Lower leg skin (tissue), 4 donors: ENCODE measurements around the gene WWOX. TPM values are rescaled to one million over a fixed set of nuclear protein-coding genes. Genes with fewer than 3 reads are reported as not detected.

Experiments
- DNase-seq, 2 donors: peaks; one replicate each; pipeline ENCODE4 v3.0.0-alpha.2; 2019; ENCODE audit warnings: low spot score in 2 of 2
- H3K4me3 ChIP-seq: fragments of 200-600 bp; sonication (generic); 2 replicates; pipeline ENCODE4 v1.5.1; 2017; ENCODE audit warnings: mild to moderate bottlenecking, low read depth; ENCODE audit not compliant: poor library complexity, severe bottlenecking
- POLR2A ChIP-seq, 2 donors: fragments of 450-650 bp; IDR thresholded peaks; one replicate each; pipeline ENCODE4 v1.6.1; 2016 to 2017; ENCODE audit warnings: antibody characterized with exemption in 2 of 2, mild to moderate bottlenecking in 1 of 2, moderate library complexity in 1 of 2
- WGBS, 2 donors: methylation state at CpG; one replicate each; pipeline ENCODE4 v1.1.5; 2018; 5-methylcytosine and 5-hydroxymethylcytosine counted together
- intact Hi-C: fragments of 100-400 bp; cut with DNase I; formaldehyde crosslinking; loops from one replicate; pipeline ENCODE4 v1.15.0; 2023; ENCODE audit warnings: low total_unique reads
- total RNA-seq, 4 donors: library from RNA; depleted of rRNA; stranded (reverse); fragments of >200 nt; gene quantifications; one replicate each; pipeline ENCODE4 v1.1.0, GENCODE V29; 2016
- TF ChIP-seq, protein P1 (sequence below), 3 donors: fragments of 450-650 bp; IDR thresholded peaks; one replicate each; pipeline ENCODE4 v1.5.1; 2016; ENCODE audit warnings: antibody characterized with exemption in 3 of 3, mild to moderate bottlenecking in 3 of 3, moderate library complexity in 2 of 3

Gene WWOX
- total RNA-seq, 4 donors from 2014 or later: 21.0 to 82.7 (median 36.1) TPM

DNA sequence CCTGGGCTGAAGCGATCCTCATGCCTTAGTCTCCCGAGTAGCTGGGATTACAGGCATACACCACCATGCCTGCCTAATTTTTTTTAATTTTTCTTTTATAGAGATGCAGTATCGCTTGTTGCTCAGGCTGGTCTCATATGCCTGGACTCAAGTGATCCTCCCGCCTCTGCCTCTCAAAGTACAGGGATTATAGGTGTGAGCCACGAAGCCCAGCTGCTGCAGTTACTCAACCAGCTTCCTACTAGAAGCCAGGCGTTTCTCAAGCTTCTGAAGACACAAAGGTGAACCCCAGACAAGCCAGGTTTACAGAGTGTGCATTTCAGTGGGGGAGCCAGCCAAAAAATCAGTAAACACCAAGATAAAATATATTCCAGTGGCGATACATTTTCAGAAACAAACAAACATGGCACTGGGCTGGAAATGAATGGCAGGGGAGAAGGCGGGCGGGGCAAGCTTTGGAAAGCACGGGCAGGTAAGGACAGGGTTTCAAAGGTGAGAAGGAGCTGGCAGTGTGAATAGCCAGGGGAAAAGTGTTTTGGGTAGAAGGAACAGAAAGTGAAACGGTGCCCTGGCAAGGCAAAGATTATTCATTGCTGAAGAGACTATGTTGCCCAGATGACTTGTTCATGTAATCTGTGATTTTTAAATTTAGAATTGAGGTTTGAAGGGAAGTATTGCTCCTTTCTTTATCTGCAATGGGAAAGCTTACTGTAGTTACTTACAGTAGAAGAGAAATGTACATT is 471.1 kb downstream of the WWOX start:
- intact Hi-C loops: no loop called here
- TF ChIP-seq, protein P1, sequence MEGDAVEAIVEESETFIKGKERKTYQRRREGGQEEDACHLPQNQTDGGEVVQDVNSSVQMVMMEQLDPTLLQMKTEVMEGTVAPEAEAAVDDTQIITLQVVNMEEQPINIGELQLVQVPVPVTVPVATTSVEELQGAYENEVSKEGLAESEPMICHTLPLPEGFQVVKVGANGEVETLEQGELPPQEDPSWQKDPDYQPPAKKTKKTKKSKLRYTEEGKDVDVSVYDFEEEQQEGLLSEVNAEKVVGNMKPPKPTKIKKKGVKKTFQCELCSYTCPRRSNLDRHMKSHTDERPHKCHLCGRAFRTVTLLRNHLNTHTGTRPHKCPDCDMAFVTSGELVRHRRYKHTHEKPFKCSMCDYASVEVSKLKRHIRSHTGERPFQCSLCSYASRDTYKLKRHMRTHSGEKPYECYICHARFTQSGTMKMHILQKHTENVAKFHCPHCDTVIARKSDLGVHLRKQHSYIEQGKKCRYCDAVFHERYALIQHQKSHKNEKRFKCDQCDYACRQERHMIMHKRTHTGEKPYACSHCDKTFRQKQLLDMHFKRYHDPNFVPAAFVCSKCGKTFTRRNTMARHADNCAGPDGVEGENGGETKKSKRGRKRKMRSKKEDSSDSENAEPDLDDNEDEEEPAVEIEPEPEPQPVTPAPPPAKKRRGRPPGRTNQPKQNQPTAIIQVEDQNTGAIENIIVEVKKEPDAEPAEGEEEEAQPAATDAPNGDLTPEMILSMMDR (IDR thresholded peaks at IDR 0.05): no peak
- TF ChIP-seq POLR2A (IDR thresholded peaks at IDR 0.05): no peak
- H3K4me3 ChIP-seq: no peak overlapping the region
- DNase-seq: no peak
- 64 to 79% methylated on average over 11 of the region's 11 CpGs for WGBS, 2 donors

DNA sequence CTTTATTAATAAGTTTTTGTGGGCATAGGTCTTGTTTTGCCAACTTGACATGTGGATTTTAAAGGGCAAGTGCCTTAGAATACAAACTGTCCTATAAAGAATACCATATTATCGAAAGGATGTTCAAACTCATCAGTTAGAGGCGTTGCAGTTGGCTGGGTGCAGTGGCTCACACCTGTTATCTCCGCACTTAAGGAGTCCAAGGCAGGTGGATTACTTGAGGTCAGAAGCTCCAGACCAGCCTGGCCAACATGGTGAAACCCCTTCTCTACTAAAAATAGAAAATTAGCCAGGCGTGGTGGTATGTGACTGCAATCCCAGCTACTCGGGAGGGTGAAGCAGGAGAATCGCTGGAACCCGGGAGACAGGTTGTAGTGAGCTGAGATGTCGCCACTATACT is 472.0 kb downstream of the WWOX start:
- 94 to 98% methylated on average over 8 of the region's 8 CpGs for WGBS, 2 donors
- TF ChIP-seq POLR2A (IDR thresholded peaks at IDR 0.05): no peak
- TF ChIP-seq, protein P1 (IDR thresholded peaks at IDR 0.05): no peak
- no peak for DNase-seq
- H3K4me3 ChIP-seq: no peak overlapping the region
- intact Hi-C loops: no loop called here

DNA sequence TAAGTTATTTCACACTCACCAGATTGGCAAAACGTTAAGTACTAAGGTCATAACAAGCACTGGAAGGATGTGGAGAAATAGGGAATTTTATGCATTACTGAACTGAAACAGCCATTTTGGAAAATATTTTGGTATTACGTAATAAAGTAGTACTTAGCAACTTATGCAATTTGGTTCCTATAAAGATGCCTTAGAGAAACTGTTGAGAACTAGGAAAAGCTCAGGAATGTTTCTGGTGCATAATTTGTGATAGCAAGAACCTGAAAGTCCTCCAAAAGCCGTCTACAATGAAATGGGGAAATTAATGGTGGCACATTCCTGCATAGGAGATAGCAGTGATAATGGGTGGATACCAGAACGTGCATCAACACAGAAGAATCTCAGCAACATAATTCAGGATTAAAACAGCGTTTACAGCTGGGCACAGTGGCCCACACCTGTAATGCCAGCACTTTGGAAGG is 472.5 kb downstream of the WWOX start:
- no peak overlapping the region for H3K4me3 ChIP-seq
- DNase-seq: no peak
- intact Hi-C loops: no loop called here
- no peak for TF ChIP-seq POLR2A (IDR thresholded peaks at IDR 0.05)
- TF ChIP-seq, protein P1 (IDR thresholded peaks at IDR 0.05): no peak
- WGBS, 2 donors: 55 to 70% methylated on average over 5 of the region's 5 CpGs

DNA sequence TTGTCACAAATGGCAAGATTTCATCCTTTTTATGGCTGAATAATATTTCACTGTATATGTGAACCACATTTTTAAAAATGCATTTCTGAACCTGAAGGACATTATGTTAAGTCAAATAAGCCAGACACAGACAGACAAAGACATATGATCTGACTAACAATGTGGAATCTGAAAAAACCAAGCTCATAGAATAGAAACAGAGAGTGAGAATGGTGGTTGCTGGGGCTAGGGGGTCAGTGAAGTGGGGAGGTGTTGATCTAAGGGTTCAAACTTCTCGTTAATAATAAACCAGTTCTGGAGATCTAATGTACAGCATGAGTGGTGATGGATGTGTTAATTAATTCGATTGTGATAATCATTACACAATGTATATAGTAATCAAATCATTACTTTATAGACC is 475.1 kb downstream of the WWOX start:
- no peak for TF ChIP-seq POLR2A (IDR thresholded peaks at IDR 0.05)
- TF ChIP-seq, protein P1 (IDR thresholded peaks at IDR 0.05): no peak
- no peak overlapping the region for H3K4me3 ChIP-seq
- WGBS, 2 donors: 95 to 97% methylated on average over 2 of the region's 2 CpGs
- intact Hi-C loops: no loop called here
- no peak for DNase-seq

DNA sequence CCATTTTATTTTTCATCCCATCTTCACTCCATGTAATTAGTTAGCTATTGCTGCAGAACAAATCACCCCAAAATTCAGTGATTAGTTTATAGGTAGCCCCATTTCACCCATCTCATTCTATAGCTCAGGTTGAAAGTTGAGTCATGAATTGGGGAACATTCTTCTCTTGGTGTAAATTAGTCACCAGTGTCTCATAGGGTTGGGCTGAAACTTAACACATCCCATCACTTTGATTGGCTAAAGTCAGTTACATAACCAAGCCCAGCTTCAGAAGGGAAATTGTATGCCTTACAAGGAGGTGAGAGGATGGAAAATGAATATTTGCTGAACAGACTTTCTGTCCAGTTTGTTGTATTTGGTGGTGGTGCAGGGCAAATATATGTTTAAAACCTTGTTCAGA is 477.5 kb downstream of the WWOX start:
- no peak for TF ChIP-seq POLR2A (IDR thresholded peaks at IDR 0.05)
- TF ChIP-seq, protein P1 (IDR thresholded peaks at IDR 0.05): no peak
- no peak overlapping the region for H3K4me3 ChIP-seq
- DNase-seq: no peak
- intact Hi-C loops: no loop called here

DNA sequence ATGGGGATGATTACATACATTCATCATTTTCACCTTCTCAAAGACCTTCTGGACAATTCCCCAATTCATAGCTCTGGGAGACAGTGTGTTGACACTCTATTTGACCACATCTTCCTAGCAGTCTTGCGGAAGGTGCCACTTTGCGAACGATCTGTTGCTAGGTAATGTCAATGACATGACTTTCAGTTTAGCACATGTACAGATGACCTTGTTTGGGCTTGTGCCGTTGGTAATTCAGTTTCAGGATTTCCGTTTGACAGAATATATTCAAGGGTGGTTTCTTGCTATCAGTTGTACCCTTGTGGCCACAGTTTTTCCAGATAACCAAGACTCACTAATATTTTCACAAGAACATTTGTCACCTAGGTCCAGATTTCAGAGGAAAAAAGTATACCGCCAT is 478.2 kb downstream of the WWOX start:
- TF ChIP-seq, protein P1 (IDR thresholded peaks at IDR 0.05): no peak
- no peak for TF ChIP-seq POLR2A (IDR thresholded peaks at IDR 0.05)
- H3K4me3 ChIP-seq: no peak overlapping the region
- intact Hi-C loops: no loop called here
- 87 to 88% methylated on average over 6 of the region's 6 CpGs for WGBS, 2 donors
- no peak for DNase-seq
